Right atrium auricular region (tissue), 2 donors: ENCODE data around the gene NANOS3. TPM values are rescaled to one million over a fixed set of nuclear protein-coding genes. Genes with fewer than 3 reads are reported as not detected.
A peak's percentile ranks its signal among the peaks of the same experiment; 100 is the strongest.

ENCODE experiments used
- DNase-seq: peaks from one replicate; pipeline ENCODE4 v3.0.0-alpha.2; 2019; ENCODE audit warnings: low spot score
- H3K27ac ChIP-seq, 2 donors: fragments of 200-600 bp; sonication (generic); 1 replicate in 1 of 2; 2 replicates in 1 of 2; pipeline ENCODE4 v1.5.1; 2016 to 2019
- H3K27me3 ChIP-seq, 2 donors: fragments of 200-600 bp; sonication (generic); one replicate each; pipeline versions ENCODE4 v1.5.1 to v1.6.0; 2017 to 2019
- H3K36me3 ChIP-seq: fragments of 200-600 bp; sonication (generic); one replicate; pipeline ENCODE4 v1.5.1; 2016
- H3K4me1 ChIP-seq, 2 donors: fragments of 200-600 bp; sonication (generic); one replicate each; pipeline versions ENCODE4 v1.5.1 to v1.6.0; 2017 to 2019
- H3K4me3 ChIP-seq, 2 donors: fragments of 200-600 bp; sonication (generic); 1 replicate in 1 of 2; 2 replicates in 1 of 2; pipeline ENCODE4 v1.5.1; 2017 to 2019; ENCODE audit warnings: mild to moderate bottlenecking in 1 of 2, moderate library complexity in 1 of 2
- H3K9me3 ChIP-seq, 2 donors: fragments of 200-600 bp; sonication (generic); one replicate each; pipeline ENCODE4 v1.5.1; 2019
- total RNA-seq, 2 donors: library from RNA; depleted of rRNA; stranded (reverse); fragments of >200 nt; gene quantifications; one replicate each; pipeline ENCODE4 v1.1.0, GENCODE V29; 2016
- TF ChIP-seq, protein P1 (sequence below), 2 donors: fragments of 200-600 bp; sonication (generic); IDR thresholded peaks; one replicate each; pipeline ENCODE4 v1.5.1; 2019; ENCODE audit warnings: antibody characterized with exemption in 2 of 2

NANOS3 gene
- total RNA-seq, 2 donors from 2014 or later: not detected

- no peaks in the 10 kb centered on the region for H3K27me3 ChIP-seq
- peaks cover 52% of the 10 kb centered on the region for H3K36me3 ChIP-seq
- no peaks in the 10 kb centered on the region for H3K9me3 ChIP-seq
- peak; percentile 96 for DNase-seq
- peak overlapping the region in 1 of 2 donors; percentile 14 for H3K4me3 ChIP-seq
- peaks cover 0 to 64% of the 10 kb centered on the region in 2 donors for H3K4me1 ChIP-seq
- H3K27ac ChIP-seq: peak overlapping the region; percentile 98 to 100
- TF ChIP-seq, protein P1, sequence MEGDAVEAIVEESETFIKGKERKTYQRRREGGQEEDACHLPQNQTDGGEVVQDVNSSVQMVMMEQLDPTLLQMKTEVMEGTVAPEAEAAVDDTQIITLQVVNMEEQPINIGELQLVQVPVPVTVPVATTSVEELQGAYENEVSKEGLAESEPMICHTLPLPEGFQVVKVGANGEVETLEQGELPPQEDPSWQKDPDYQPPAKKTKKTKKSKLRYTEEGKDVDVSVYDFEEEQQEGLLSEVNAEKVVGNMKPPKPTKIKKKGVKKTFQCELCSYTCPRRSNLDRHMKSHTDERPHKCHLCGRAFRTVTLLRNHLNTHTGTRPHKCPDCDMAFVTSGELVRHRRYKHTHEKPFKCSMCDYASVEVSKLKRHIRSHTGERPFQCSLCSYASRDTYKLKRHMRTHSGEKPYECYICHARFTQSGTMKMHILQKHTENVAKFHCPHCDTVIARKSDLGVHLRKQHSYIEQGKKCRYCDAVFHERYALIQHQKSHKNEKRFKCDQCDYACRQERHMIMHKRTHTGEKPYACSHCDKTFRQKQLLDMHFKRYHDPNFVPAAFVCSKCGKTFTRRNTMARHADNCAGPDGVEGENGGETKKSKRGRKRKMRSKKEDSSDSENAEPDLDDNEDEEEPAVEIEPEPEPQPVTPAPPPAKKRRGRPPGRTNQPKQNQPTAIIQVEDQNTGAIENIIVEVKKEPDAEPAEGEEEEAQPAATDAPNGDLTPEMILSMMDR (IDR thresholded peaks at IDR 0.05): peak; percentile 19 to 63
Measured at GRCh38 chr19:13833330-13834243, 43.3 kb upstream of the NANOS3 start.

GRCh38 chr19:13834244-13835069, 42.5 kb upstream of the NANOS3 start:
- Histone ChIP-seq H3K27me3 (no peaks in the 10 kb centered on the region), H3K9me3 (no peaks in the 10 kb centered on the region), H3K4me3 (peak overlapping the region in 1 of 2 donors; percentile 14), H3K4me1 (peaks cover 0 to 72% of the 10 kb centered on the region in 2 donors), H3K36me3 (peaks cover 56% of the 10 kb centered on the region), H3K27ac (peak overlapping the region; percentile 98 to 100)
- no peak for DNase-seq
- TF ChIP-seq, protein P1 (IDR thresholded peaks at IDR 0.05): no peak

DNA sequence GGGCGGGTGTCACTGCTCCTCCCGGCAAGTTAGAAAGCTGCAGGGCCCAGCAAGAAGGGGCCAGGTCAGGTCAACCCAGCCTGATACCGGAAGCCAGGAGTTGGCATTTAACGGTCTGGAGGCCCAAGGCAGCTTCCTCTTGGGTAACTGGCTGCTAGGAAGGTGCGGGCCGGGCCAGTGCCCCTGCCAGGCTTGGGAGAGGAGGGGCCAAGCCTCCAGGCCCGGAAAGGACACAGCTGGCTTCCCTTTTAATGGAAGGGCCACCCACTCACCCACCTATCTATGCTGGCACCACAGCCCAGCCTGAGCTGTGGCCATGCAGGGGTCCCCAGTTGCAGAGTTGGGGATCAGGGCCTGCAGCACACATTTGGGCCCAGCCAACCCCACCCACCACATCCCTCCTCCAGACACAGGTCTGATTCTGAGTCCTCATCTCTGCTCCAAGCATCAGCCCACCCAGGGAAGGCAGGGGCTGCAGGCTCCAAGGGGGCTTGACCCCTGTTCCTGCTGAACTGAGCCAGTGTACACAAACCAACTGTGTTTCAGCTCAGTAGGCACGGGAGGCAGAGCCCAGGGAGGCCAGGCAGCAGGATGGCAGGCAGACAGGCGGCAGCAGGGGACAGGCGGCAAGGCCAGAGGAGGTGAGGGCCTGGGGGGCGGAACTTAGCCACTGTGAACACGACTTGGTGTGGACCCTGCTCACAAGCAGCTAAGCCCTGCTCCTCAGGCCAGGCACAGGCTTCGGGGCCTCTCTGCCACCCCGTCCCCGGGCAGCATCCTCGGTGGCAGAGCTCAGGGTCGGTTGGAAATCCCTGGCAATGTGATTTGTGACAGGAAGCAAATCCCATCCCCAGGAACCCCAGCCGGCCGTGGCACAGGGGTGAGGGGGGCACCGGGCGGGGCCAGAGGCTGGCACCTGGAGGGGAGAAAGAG, 40.9 kb upstream of the NANOS3 start:
- Histone ChIP-seq H3K4me3 (peak overlapping the region in 1 of 2 donors; percentile 5), H3K4me1 (peaks cover 0 to 87% of the 10 kb centered on the region in 2 donors), H3K27ac (peak overlapping the region; percentile 98 to 100), H3K9me3 (no peaks in the 10 kb centered on the region), H3K27me3 (no peaks in the 10 kb centered on the region), H3K36me3 (peaks cover 51% of the 10 kb centered on the region)
- TF ChIP-seq, protein P1 (IDR thresholded peaks at IDR 0.05): no peak
- DNase-seq: no peak

GRCh38 chr19:13838435-13839129, 38.4 kb upstream of the NANOS3 start:
- Histone ChIP-seq H3K36me3 (peaks cover 51% of the 10 kb centered on the region), H3K4me1 (peaks cover 0 to 84% of the 10 kb centered on the region in 2 donors)
- DNase-seq: no peak

More at GRCh38 chr19:13838435-13839129, 38.4 kb upstream of the NANOS3 start:
- Histone ChIP-seq H3K4me3 (peak overlapping the region; percentile 99 to 100), H3K27me3 (no peaks in the 10 kb centered on the region), H3K9me3 (no peaks in the 10 kb centered on the region), H3K27ac (peak overlapping the region; percentile 98 to 100)
- TF ChIP-seq, protein P1 (IDR thresholded peaks at IDR 0.05): no peak
